ENCODE data around the gene KRTAP4-16.
"Not testable (repeated sequence)": the region's sequence is repeated elsewhere in the genome, so short reads cannot be mapped to it uniquely, and the experiment has no call there.

KRTAP4-16 gene

DNA sequence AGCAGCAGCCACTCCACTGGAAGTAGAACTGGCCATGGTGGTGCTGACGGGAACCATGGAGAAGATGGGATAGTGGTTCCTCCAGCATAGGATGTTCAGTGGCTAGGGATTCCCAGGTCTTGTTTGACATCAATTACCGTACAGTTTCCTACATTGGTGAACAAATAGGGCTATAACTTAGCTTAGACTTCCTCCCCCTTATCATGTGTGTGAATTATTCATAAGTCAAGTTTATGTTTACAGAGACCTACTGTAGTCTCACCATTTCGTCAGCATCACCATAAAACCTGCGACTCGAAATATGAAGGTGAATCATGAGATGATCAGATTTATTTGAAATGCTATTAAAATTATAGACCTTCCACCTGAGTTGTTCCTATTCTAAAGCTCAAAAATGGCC lies 43.3 kb downstream of the KRTAP4-16 start:
- Mint-ChIP-seq H3K27me3 (ENCODE audit: low read depth) (peaks cover 4% of the 10 kb centered on the region), H3K27ac (no peak overlapping the region), H3K4me1 (no peaks in the 10 kb centered on the region), H3K36me3 (ENCODE audit: low read depth) (peaks cover under 1% of the 10 kb centered on the region), H3K9me3 (peaks cover under 1% of the 10 kb centered on the region), H3K4me3 (no peak overlapping the region)
- TF ChIP-seq CTCF (IDR thresholded peaks at IDR 0.05; ENCODE audit: unreplicated experiment in 3 of 3): no peak

DNA sequence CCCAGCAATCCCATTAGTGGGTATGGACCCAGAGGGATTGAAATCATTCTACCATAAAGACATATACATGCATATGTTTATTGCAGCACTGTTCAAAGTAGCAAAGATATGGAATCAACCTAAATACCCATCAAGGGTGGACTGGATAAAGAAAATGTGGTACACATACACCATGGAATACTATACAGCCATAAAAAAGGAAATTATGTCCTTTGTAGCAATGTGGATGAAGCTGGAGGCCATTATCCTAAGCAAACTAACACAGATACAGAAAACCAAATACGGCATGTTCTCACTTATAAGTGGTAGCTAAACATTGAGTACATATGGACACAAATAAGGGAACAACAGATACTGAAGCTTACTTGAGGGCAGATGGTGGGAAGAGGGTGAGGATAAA lies 44.5 kb downstream of the KRTAP4-16 start:
- TF ChIP-seq CTCF (IDR thresholded peaks at IDR 0.05; ENCODE audit: unreplicated experiment in 3 of 3): no peak
- Mint-ChIP-seq H3K9me3 (peaks cover 4% of the 10 kb centered on the region), H3K27me3 (ENCODE audit: low read depth) (peaks cover 3% of the 10 kb centered on the region), H3K36me3 (ENCODE audit: low read depth) (peaks cover 4% of the 10 kb centered on the region), H3K4me3 (no peak overlapping the region), H3K4me1 (no peaks in the 10 kb centered on the region), H3K27ac (no peak overlapping the region)

GRCh38 chr17:41055130-41055529 lies 46.9 kb downstream of the KRTAP4-16 start, which contains the start of gene KRTAP2-2:
Gene KRTAP2-2, minus strand, starts transcription at chr17:41055230. Its CDS starts 19 bp downstream, at chr17:41055211.
- not testable (repeated sequence) for H3K36me3 Mint-ChIP-seq (ENCODE audit: low read depth); H3K4me3 Mint-ChIP-seq; H3K27me3 Mint-ChIP-seq (ENCODE audit: low read depth); H3K9me3 Mint-ChIP-seq; H3K4me1 Mint-ChIP-seq
- H3K27ac Mint-ChIP-seq: peak within 1 kb of the TSS in 1 of 3 experiments; percentile 56

DNA sequence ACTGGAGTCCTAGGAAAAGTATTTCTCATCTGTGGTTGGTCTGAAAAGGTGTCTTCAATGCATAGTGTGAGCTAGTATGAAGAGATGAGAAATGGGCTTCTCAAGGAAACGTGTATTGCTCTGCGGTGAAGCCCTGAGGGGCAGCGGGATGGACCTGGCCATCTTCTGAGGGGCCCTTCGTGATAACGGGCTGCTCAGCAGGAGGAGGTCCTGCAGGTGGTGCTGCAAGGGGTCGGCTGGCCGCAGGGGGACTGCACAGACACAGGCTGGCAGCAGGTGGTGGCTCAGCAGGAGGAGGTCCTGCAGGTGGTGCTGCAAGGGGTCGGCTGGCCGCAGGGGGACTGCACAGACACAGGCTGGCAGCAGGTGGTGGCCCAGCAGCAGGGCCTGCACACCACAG lies 47.5 kb downstream of the KRTAP4-16 start:
- not testable (repeated sequence) for H3K27me3 Mint-ChIP-seq (ENCODE audit: low read depth); H3K36me3 Mint-ChIP-seq (ENCODE audit: low read depth); H3K4me3 Mint-ChIP-seq; H3K4me1 Mint-ChIP-seq; H3K9me3 Mint-ChIP-seq
- peak overlapping the region in 1 of 3 experiments; percentile 56 for H3K27ac Mint-ChIP-seq

GRCh38 chr17:41054025-41054424 lies 48.0 kb downstream of the KRTAP4-16 start:
- no peak for TF ChIP-seq CTCF (IDR thresholded peaks at IDR 0.05; ENCODE audit: unreplicated experiment in 3 of 3)
- peak overlapping the region in 1 of 3 experiments; percentile 65 for H3K27ac Mint-ChIP-seq

DNA sequence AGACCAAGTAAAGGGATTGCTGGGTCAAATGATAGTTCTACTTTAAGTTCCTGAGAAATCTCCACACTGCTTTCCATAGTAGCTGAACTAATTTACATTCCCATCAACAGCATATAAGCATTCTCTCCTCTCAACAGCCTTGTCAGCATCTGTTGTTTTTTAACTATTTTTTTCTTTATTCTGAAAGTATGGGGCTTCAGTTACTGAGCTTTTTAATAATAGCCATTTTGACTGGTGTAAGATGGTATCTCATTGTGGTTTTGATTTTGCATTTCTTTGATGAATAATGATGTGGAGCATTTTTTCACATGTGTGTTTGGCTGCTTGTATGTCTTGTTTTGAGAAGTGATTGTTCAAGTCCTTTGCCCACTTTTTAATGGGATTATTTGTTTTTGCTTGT lies 49.4 kb downstream of the KRTAP4-16 start:
- no peaks in the 10 kb centered on the region for H3K4me1 Mint-ChIP-seq
- H3K9me3 Mint-ChIP-seq: peaks cover 4% of the 10 kb centered on the region
- H3K27me3 Mint-ChIP-seq (ENCODE audit: low read depth): no peaks in the 10 kb centered on the region
- no peak overlapping the region for H3K4me3 Mint-ChIP-seq
- H3K36me3 Mint-ChIP-seq (ENCODE audit: low read depth): peaks cover 4% of the 10 kb centered on the region
- H3K27ac Mint-ChIP-seq: no peak overlapping the region
- no peak for TF ChIP-seq CTCF (IDR thresholded peaks at IDR 0.05; ENCODE audit: unreplicated experiment in 3 of 3)

More at GRCh38 chr17:41054025-41054424, 48.0 kb downstream of the KRTAP4-16 start:
- H3K27me3 Mint-ChIP-seq (ENCODE audit: low read depth): peaks cover 3% of the 10 kb centered on the region
- no peaks in the 10 kb centered on the region for H3K4me1 Mint-ChIP-seq
- peaks cover 4% of the 10 kb centered on the region for H3K36me3 Mint-ChIP-seq (ENCODE audit: low read depth)
- peaks cover 4% of the 10 kb centered on the region for H3K9me3 Mint-ChIP-seq
- no peak overlapping the region for H3K4me3 Mint-ChIP-seq
